ENCODE results near the gene CREM. TPM values are rescaled to one million over a fixed set of nuclear protein-coding genes. Genes with fewer than 3 reads are reported as not detected.

CREM gene
- total RNA-seq, 4 donors from 2014 or later = 12.8 to 15.7 (median 13.3) TPM

GRCh38 chr10:35172574-35172973, 45.9 kb downstream of the CREM start:
- no peaks in the 10 kb centered on the region for H3K27me3 ChIP-seq
- DNase-seq (ENCODE audit: low spot score in 2 of 2) = no peak
- no peaks in the 10 kb centered on the region for H3K36me3 ChIP-seq
- TF ChIP-seq POLR2A (IDR thresholded peaks at IDR 0.05) (no peak), EP300 (IDR thresholded peaks at IDR 0.05) (no peak), POLR2AphosphoS5 (IDR thresholded peaks at IDR 0.05) (no peak), CTCF (IDR thresholded peaks at IDR 0.05) (no peak)
- no peaks in the 10 kb centered on the region for H3K9me3 ChIP-seq
- peaks cover 3% of the 10 kb centered on the region for H3K4me1 ChIP-seq
- no peak overlapping the region for H3K4me3 ChIP-seq
- H3K27ac ChIP-seq = peak overlapping the region; percentile 11
- 56% methylated on average over 5 of the region's 5 CpGs for WGBS

GRCh38 chr10:35178331-35178730, 51.7 kb downstream of the CREM start:
- Histone ChIP-seq H3K4me3 (no peak overlapping the region), H3K27ac (no peak overlapping the region), H3K9me3 (no peaks in the 10 kb centered on the region), H3K36me3 (no peaks in the 10 kb centered on the region), H3K27me3 (no peaks in the 10 kb centered on the region), H3K4me1 (no peaks in the 10 kb centered on the region)
- DNase-seq (ENCODE audit: low spot score in 2 of 2) = no peak
- TF ChIP-seq CTCF (IDR thresholded peaks at IDR 0.05) (no peak), POLR2AphosphoS5 (IDR thresholded peaks at IDR 0.05) (no peak), EP300 (IDR thresholded peaks at IDR 0.05) (no peak), POLR2A (IDR thresholded peaks at IDR 0.05) (no peak)
- 96% methylated on average over 9 of the region's 9 CpGs for WGBS

GRCh38 chr10:35182631-35183510, 56.2 kb downstream of the CREM start:
- Histone ChIP-seq H3K4me1 (no peaks in the 10 kb centered on the region), H3K36me3 (no peaks in the 10 kb centered on the region), H3K4me3 (no peak overlapping the region), H3K9me3 (no peaks in the 10 kb centered on the region), H3K27ac (no peak overlapping the region), H3K27me3 (no peaks in the 10 kb centered on the region)
- TF ChIP-seq POLR2A (IDR thresholded peaks at IDR 0.05) (no peak), CTCF (IDR thresholded peaks at IDR 0.05) (no peak), EP300 (IDR thresholded peaks at IDR 0.05) (no peak), POLR2AphosphoS5 (IDR thresholded peaks at IDR 0.05) (no peak)
- no peak for DNase-seq (ENCODE audit: low spot score in 2 of 2)
- 82% methylated on average over 8 of the region's 8 CpGs for WGBS

- no peaks in the 10 kb centered on the region for H3K9me3 ChIP-seq
- TF ChIP-seq EP300 (IDR thresholded peaks at IDR 0.05) (no peak), POLR2AphosphoS5 (IDR thresholded peaks at IDR 0.05) (no peak), POLR2A (IDR thresholded peaks at IDR 0.05) (no peak), CTCF (IDR thresholded peaks at IDR 0.05) (no peak)
- H3K4me1 ChIP-seq = no peaks in the 10 kb centered on the region
- H3K27ac ChIP-seq = no peak overlapping the region
- 56% methylated on average over 4 of the region's 4 CpGs for WGBS
- no peak for DNase-seq (ENCODE audit: low spot score in 2 of 2)
- no peaks in the 10 kb centered on the region for H3K27me3 ChIP-seq
- no peaks in the 10 kb centered on the region for H3K36me3 ChIP-seq
- no peak overlapping the region for H3K4me3 ChIP-seq
Measured at GRCh38 chr10:35184527-35185171, 58.0 kb downstream of the CREM start.
